Activated gamma-delta T cell treated with Interleukin-2 at 50 U/mL for 16 hours (primary cell): ENCODE data around the gene CFAP91.
"Not testable (repeated sequence)": the region's sequence is repeated elsewhere in the genome, so short reads cannot be mapped to it uniquely, and the experiment has no call there.

Experiments
- DNase-seq: peaks from one replicate; pipeline ENCODE4 v3.0.0-alpha.2; 2020

The CFAP91 gene

DNA sequence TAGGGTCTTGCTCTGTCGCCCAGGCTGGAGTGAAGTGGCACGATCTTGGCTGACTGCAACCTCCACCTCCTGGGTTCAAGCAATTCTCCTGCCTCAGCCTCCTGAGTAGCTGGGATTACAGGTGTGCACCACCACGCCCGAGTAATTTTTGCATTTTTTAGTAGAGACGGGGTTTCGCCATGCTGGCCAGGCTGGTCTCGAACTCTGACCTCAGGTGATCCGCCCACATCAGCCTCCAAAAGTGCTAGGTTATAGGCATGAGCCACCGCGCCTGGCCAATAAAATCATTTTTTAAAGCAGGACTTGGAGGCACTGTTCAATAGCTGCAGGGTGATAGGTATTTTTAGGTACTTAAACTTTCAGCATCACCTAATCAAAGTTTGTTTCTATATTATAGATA, 24.6 kb upstream of the CFAP91 start:
- DNase-seq: not testable (repeated sequence)

DNA sequence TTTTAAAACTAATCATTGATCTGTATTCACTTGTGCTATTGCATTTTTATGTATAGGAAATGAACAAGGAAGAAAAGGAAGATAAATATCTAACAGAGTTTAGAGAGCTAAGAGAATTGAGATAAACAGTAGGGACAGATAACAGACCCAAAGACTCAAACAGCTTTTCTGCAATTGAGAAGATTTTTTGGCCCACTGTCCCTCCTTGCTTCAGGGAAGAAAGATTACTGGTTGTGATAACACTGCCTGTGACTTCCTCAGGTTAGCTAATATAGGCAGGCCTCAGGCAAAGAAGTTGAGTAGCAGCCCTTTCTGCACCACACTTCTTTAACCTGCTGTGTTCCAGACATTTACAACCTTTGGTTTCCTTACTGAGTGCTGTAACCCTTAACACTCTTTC, 22.9 kb upstream of the CFAP91 start:
- DNase-seq: no peak

DNA sequence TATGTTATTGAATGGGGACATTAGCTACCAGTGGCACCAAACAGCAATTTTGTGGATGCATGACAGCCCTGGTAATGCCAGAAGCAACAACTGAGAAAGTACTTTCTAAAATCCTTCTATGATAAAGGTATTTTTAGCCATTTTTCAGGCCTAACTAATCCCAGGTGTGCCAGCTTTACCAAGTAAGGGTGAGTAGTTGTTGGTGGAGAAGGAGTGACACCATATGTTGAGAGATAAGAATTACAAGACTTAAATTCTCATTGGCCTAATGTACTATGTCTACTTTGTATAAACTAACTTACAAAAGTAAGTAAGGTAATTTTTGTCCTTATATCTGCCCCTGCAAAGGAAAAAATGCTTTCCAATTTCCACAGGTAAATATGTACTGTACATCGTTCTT, 21.5 kb upstream of the CFAP91 start:
- no peak for DNase-seq

DNA sequence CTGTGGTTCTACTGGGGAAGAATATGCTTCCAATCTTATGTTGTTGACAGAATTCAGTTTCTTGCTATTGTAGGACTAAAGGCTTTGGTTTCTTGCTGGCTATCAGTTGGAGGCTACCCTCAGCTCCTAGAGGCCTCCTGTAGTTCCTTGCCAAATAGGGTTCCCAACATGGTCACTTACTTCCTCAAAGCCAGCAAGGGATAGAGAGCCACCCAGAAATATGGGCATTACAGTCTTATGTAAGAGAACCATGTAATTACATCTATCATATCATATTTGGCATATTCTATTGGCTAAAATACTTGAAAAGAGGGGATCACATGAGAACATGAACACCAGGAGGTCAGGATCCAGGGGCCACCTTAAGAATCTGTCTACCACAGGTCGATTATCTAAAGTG, 19.4 kb upstream of the CFAP91 start:
- no peak for DNase-seq

DNA sequence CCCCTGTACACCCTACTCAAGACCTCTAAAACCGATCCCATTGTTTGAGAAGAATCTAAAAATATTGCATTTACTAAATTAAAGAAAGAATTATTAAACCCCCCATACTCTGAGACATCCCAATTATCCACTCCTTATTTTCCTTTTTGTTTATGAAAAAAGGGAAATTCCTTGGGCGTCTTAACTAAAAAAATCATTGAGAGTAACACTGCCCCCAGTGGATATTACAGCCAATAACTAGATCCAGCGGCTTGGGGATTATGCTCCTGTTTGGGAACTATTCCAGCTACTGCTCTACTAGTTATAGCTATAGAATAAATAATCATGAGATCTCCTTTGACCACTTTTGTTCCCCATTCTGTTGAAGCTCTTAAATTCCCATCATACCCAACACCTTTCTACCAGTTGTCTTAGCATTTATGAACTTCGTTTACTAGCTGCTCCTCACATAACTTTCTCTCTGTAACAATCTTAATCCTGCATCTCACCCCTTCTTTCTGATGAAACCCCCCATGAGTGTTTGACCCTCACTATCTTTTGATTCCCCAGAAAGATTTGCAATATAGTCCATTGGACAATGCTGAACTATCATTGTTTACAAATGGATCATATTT, 12.7 kb upstream of the CFAP91 start:
- DNase-seq: no peak

- no peak for DNase-seq
Measured at GRCh38 chr3:119695480-119695879, 7.3 kb upstream of the CFAP91 start.

GRCh38 chr3:119697394-119697793, 5.4 kb upstream of the CFAP91 start:
- no peak for DNase-seq

DNA sequence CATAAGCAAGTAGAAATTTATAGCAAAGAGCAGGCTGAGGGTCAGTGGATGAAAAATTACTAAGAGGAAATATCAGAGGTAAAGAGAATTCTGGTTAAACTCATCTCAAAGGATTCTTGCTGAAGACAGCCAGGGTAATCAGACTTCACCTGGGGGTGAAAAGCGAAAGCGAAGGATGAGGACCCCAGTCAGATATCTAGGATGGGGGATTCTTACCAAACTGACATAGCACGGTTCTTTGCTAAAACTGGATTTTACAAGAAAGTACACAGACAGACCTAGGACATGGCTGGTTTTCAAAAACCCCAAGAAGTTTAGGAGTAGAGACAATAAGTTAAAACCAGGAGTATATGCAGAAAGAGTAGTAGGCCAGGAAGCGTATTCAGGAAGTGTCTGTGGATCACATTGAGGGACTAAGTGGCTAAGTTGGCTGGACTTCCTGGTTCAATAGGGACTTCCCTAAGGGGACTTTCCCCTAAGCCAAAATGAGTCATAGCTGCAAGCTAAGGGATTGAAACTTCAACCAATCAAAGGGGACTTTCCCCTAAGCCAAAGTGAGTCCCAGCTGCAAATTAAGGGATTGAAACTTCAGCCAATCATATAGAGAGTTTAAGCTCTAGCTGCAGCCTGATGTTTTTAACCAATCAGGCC, 2.4 kb upstream of the CFAP91 start:
- DNase-seq: no peak

DNA sequence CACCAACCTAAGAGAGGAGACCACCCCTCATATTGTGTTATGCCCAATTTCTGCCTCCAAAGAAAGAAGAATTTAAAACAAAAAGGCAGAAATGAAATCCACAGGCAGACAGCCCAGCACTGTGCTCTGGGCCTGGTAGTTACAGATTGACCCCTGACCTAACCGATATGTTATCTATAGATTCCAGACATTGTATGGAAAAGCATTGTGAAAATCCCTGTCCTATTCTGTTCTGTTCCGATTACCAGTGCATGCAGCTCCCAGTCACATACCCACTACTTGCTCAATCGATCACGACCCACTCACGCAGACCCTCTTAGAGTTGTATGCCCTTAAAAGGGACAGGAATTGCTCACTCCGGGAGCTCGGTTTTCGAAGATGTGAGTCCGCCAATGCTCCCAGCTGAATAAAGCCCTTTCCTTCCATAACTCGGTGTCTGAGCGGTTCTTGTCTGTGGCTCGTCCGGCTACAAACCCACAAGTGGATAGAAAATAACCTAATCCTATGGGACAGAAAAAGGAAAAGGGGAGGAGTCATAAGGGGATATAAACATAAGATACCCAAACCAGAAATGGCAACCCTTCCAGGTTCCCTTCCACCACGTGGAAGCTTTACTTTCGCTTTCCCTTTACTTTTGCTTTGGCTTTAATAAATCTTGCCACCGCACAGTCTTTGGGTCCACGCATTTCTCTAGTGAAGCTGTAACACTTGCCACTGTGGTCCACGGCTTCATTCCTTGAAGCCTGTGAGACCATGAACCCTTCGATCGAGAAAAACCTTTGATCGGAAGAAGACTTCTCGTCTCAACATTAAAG, 1.7 kb upstream of the CFAP91 start:
- DNase-seq: no peak

DNA sequence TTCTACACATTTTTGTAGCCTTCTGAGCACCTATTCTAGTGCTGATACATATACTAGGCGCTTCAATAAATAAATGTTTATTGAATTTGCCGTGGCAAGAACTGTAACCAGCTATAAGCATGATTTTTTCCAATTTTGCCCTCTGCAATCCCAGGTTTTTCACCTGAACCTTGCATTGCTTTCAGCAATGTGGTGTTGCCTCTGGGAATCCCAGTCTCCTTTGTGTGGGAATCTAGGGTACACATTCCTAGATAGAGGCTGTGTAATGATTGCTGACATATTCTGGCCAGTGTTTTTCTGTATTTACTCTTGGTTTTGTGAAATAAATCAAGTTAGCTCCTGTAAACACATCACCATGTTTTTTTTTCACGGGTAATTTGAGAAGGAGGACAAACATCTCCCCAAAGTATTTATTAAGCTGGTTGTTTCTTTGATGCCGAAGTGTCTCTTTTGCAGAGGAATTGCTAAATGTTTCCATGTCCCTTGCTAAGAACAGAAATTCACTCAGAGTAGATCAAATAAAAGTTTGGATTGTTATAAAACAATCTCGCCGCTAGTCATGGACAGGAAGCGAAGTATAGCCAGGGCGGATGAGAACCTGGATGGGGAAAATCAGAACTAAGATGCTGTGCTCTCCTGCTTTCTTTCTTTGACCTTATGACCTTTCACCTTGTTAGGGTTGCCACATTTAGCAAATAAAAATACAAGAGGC, 1.2 kb downstream of the CFAP91 start:
- no peak for DNase-seq

GRCh38 chr3:119715105-119715504, 12.3 kb downstream of the CFAP91 start:
- no peak for DNase-seq

- no peak for DNase-seq
Measured at GRCh38 chr3:119716998-119717397, 14.2 kb downstream of the CFAP91 start.

GRCh38 chr3:119717520-119717919, 14.7 kb downstream of the CFAP91 start:
- no peak for DNase-seq

GRCh38 chr3:119723022-119723421, 20.2 kb downstream of the CFAP91 start:
- no peak for DNase-seq

DNA sequence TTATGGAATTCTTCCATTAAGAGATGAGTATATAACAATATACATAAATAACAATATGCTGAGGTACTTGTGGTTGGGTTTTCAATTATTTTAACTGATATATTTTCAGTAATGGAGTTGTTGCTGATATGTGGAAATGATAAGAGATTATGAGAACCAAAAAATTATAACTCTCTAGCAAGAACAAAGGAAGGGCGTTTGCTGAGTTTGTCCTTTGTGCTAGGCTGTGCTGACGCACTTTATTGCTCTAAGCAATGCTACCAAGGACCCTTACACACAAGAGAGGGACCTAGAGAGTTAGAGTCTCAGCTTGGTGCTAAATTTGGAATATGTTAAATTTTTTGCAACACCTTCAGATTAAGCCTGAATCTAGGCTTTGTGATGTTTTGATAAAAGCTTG, 24.1 kb downstream of the CFAP91 start:
- DNase-seq: no peak

GRCh38 chr3:119729996-119730395, 27.2 kb downstream of the CFAP91 start:
- no peak for DNase-seq

GRCh38 chr3:119731560-119732343, 28.9 kb downstream of the CFAP91 start:
- DNase-seq: no peak

DNA sequence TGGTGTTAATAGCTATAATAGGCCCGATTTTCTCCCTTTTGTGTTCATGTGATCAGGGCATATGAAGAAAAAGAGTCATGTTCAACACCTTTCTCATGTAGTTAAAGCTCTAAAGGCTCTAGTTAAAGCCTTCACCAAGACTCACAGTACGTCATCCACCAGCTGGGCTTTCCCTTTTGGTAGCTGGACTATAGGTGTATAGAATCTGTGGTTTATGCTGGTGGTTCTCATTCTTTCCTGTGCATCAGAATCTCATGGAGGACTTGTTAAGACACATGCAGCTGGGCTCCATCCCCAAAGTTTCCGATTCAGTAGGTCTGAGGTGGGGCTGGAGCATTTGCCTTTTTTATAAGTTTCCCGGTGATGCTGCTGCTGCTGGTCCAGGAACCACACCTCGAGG, 31.0 kb downstream of the CFAP91 start:
- DNase-seq: no peak

DNA sequence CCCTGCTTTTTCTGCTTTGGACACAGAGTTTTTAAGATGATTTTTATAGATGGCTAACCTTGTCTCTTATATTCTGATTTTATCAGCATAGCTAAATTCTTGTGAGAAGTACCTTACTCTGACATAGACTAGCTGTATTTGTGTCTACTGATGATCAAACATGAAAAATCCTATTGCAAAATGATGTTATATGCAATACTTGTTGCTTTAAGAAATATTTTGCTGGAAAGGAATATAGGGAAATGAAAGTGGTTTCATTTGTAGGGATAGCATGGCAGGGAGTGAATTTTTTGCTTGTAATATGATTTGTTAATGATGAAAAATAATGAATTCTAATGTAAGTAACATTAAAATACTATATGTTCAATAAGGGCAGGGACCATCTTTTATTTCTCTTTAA, 35.9 kb downstream of the CFAP91 start:
- DNase-seq: no peak

- DNase-seq: no peak
Measured at GRCh38 chr3:119741657-119742590, 39.1 kb downstream of the CFAP91 start.

DNA sequence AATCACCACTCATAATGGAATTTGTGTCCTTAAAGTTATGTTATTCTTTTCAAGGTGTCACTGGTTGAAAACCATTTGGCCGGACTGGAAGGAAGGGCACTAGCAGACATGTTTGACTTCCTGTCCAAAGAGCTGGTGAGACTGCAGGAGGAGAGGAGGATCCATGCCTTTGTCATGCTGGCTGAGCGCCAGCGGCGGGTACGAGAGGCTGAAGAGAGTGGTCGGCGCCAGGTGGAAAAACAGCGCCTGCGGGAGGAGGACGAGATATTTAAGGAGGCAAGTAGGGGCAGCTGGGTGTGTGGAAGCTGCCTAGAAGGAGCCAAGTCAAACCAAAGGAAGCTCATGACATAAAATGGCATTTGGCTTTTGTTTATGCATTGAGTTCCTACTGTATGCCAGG, 41.1 kb downstream of the CFAP91 start:
- no peak for DNase-seq

- no peak for DNase-seq
Measured at GRCh38 chr3:119745942-119746341, 43.1 kb downstream of the CFAP91 start.
